H1 (cell line): ENCODE measurements around the gene PHF14. TPM values are rescaled to one million over a fixed set of nuclear protein-coding genes. Genes with fewer than 3 reads are reported as not detected.

ENCODE experiments used
- CTCF ChIA-PET: fragments of 300-600 bp; sonication (Branson Sonifier 250); formaldehyde crosslinking; loops from one replicate; lab custom pipeline; 2021; ENCODE audit not compliant: partially characterized antibody; lab: Charles Lee
- POLR2A ChIA-PET: fragments of 300-600 bp; sonication (Branson Sonifier 250); formaldehyde crosslinking; loops from one replicate; lab custom pipeline; 2021; ENCODE audit warnings: inconsistent platforms; ENCODE audit not compliant: partially characterized antibody; lab: Charles Lee
- DNase-seq, 2 experiments: peaks; one replicate each; pipeline versions ENCODE4 v3.0.0 to v3.0.0-alpha.2; 2010 to 2022; ENCODE audit warnings: low spot score in 2 of 2, low read depth in 1 of 2, mixed read lengths in 1 of 2
- FAIRE-seq: peaks from 2 replicates; lab custom pipeline; 2011; peaks lifted over from hg19 to GRCh38; lab: Jason Lieb, UNC
- H2AFZ ChIP-seq: 2 replicates; pipeline ENCODE4 v1.8.1; 2012; ENCODE audit warnings: low read length, inconsistent platforms
- H2AK5ac ChIP-seq: 2 replicates; pipeline ENCODE4 v1.6.1; 2013; ENCODE audit warnings: low read depth, low read length
- H2BK120ac ChIP-seq: replicated peaks from 2 replicates; pipeline ENCODE3; 2013; ENCODE audit warnings: low read depth, low read length, inconsistent platforms
- H2BK12ac ChIP-seq: 2 replicates; pipeline ENCODE4 v1.6.1; 2013; ENCODE audit warnings: low read depth, low read length
- H2BK15ac ChIP-seq: 2 replicates; pipeline ENCODE4 v1.6.1; 2013; ENCODE audit warnings: low read length
- H2BK20ac ChIP-seq: 2 replicates; pipeline ENCODE4 v1.6.1; 2013; ENCODE audit warnings: low read length
- H2BK5ac ChIP-seq: 2 replicates; pipeline ENCODE4 v1.6.1; 2013; ENCODE audit warnings: low read depth, low read length
- H3K14ac ChIP-seq: 2 replicates; pipeline ENCODE4 v1.6.1; 2013; ENCODE audit warnings: inconsistent platforms; ENCODE audit not compliant: insufficient read length
- H3K18ac ChIP-seq: 2 replicates; pipeline ENCODE4 v1.6.1; 2013; ENCODE audit warnings: low read length; ENCODE audit errors: extremely low read depth
- H3K23ac ChIP-seq: 2 replicates; pipeline ENCODE4 v1.6.1; 2013; ENCODE audit warnings: inconsistent platforms; ENCODE audit not compliant: insufficient read length
- H3K23me2 ChIP-seq: 2 replicates; pipeline ENCODE4 v1.6.1; 2013; ENCODE audit warnings: low read depth, low read length
- H3K27ac ChIP-seq: 2 replicates; pipeline ENCODE4 v1.6.1; 2011; ENCODE audit warnings: low read depth, low read length, inconsistent platforms
- H3K27me3 ChIP-seq, 4 experiments: replicated peaks in 1 of 4; 1 replicate in 1 of 4; 2 replicates in 3 of 4; pipeline versions ENCODE4 v1.6.1 to v1.8.1; 2011 to 2013; ENCODE audit warnings: low read length in 3 of 4, mild to moderate bottlenecking in 3 of 4, inconsistent platforms in 2 of 4, mixed read lengths in 2 of 4, moderate library complexity in 1 of 4; ENCODE audit not compliant: control insufficient read depth in 3 of 4, insufficient read depth in 3 of 4; ENCODE audit errors: extremely low read depth in 1 of 4
- H3K36me3 ChIP-seq, 4 experiments: 2 replicates each; pipeline versions ENCODE4 v1.6.1 to v1.8.1; 2011 to 2013; ENCODE audit warnings: mild to moderate bottlenecking in 4 of 4, low read length in 3 of 4, moderate library complexity in 2 of 4, control low read depth in 1 of 4, inconsistent platforms in 1 of 4; ENCODE audit not compliant: insufficient read depth in 4 of 4, control insufficient read depth in 2 of 4
- H3K4ac ChIP-seq: replicated peaks from 2 replicates; pipeline ENCODE3; 2013; ENCODE audit warnings: low read length, low read depth, mixed read lengths, inconsistent platforms; ENCODE audit not compliant: insufficient read length
- H3K4me1 ChIP-seq, 4 experiments: replicated peaks in 1 of 4; 1 replicate in 1 of 4; 2 replicates in 3 of 4; pipeline versions ENCODE4 v1.6.1 to v1.8.1; 2011 to 2013; ENCODE audit warnings: low read length in 3 of 4, inconsistent platforms in 2 of 4, mixed read lengths in 1 of 4; ENCODE audit not compliant: insufficient read depth in 4 of 4, control insufficient read depth in 3 of 4
- H3K4me2 ChIP-seq, 2 experiments: 2 replicates each; pipeline versions ENCODE4 v1.6.1 to v1.8.1; 2011 to 2013; ENCODE audit warnings: low read depth in 2 of 2, low read length in 2 of 2, control low read depth in 1 of 2, inconsistent platforms in 1 of 2, mild to moderate bottlenecking in 1 of 2; ENCODE audit not compliant: insufficient read depth in 1 of 2
- H3K4me3 ChIP-seq, 4 experiments: fragments of 200-600, 300-600 bp in 1 of 4; sonication (generic), shearing (Covaris generic), sonication (Bioruptor Twin) in 1 of 4; 2 replicates each; pipeline versions ENCODE4 v1.5.1 to v1.8.1; 2011 to 2016; ENCODE audit warnings: low read length in 4 of 4, low read depth in 3 of 4, control low read depth in 2 of 4, inconsistent platforms in 2 of 4, mild to moderate bottlenecking in 2 of 4, mixed read lengths in 1 of 4, moderate library complexity in 1 of 4; ENCODE audit not compliant: insufficient read depth in 2 of 4; ENCODE audit errors: extremely low read depth in 1 of 4
- H3K56ac ChIP-seq: replicated peaks from 2 replicates; pipeline ENCODE3; 2013; ENCODE audit warnings: low read depth, mild to moderate bottlenecking, mixed read lengths, low read length, inconsistent platforms; ENCODE audit not compliant: insufficient read length
- H3K79me1 ChIP-seq: 2 replicates; pipeline ENCODE4 v1.6.1; 2013; ENCODE audit warnings: low read depth, low read length, control low read depth
- H3K79me2 ChIP-seq, 2 experiments: 2 replicates each; pipeline versions ENCODE4 v1.6.1 to v1.8.1; 2012 to 2013; ENCODE audit warnings: low read length in 2 of 2, mild to moderate bottlenecking in 2 of 2, inconsistent platforms in 1 of 2; ENCODE audit not compliant: insufficient read depth in 2 of 2, control insufficient read depth in 1 of 2
- H3K9ac ChIP-seq, 4 experiments: replicated peaks in 1 of 4; 1 replicate in 1 of 4; 2 replicates in 3 of 4; pipeline versions ENCODE4 v1.6.1 to v1.8.1; 2011 to 2013; ENCODE audit warnings: low read depth in 3 of 4, low read length in 3 of 4, control low read depth in 2 of 4, mild to moderate bottlenecking in 2 of 4, moderate library complexity in 2 of 4, inconsistent platforms in 1 of 4; ENCODE audit errors: extremely low read depth in 1 of 4
- H3K9me3 ChIP-seq, 2 experiments: 2 replicates each; pipeline versions ENCODE4 v1.6.1 to v1.8.1; 2012 to 2013; ENCODE audit warnings: mild to moderate bottlenecking in 2 of 2, moderate library complexity in 2 of 2, control low read depth in 1 of 2, inconsistent platforms in 1 of 2, low read depth in 1 of 2, low read length in 1 of 2, mixed read lengths in 1 of 2; ENCODE audit not compliant: insufficient read depth in 2 of 2
- H4K20me1 ChIP-seq, 2 experiments: replicated peaks in 1 of 2; 2 replicates each; pipeline versions ENCODE3 to v1.8.1; 2011 to 2013; ENCODE audit warnings: inconsistent platforms in 2 of 2, low read length in 2 of 2, mild to moderate bottlenecking in 1 of 2; ENCODE audit not compliant: insufficient read depth in 2 of 2, control insufficient read depth in 1 of 2
- H4K5ac ChIP-seq: 2 replicates; pipeline ENCODE4 v1.6.1; 2013; ENCODE audit warnings: low read length, low read depth, mixed read lengths, inconsistent platforms; ENCODE audit not compliant: insufficient read length
- H4K8ac ChIP-seq: 2 replicates; pipeline ENCODE4 v1.8.0; 2013; ENCODE audit warnings: mild to moderate bottlenecking, moderate library complexity, low read length, inconsistent platforms; ENCODE audit not compliant: insufficient read depth; ENCODE audit errors: extremely low read depth
- H4K91ac ChIP-seq: replicated peaks from 2 replicates; pipeline ENCODE3; 2013; ENCODE audit warnings: low read length, mixed read lengths, inconsistent platforms; ENCODE audit not compliant: insufficient read length
- BACH1 ChIP-seq: IDR thresholded peaks from 2 replicates; pipeline ENCODE4 v1.6.1; 2012; ENCODE audit warnings: low read length, improper control_type of control experiment
- JUN ChIP-seq: IDR thresholded peaks from 2 replicates; pipeline ENCODE4 v1.6.1; 2011; ENCODE audit warnings: low read depth, mild to moderate bottlenecking, improper control_type of control experiment, low read length
- KDM4A ChIP-seq: IDR thresholded peaks from one replicate; pipeline ENCODE4 v1.7.1; 2012; ENCODE audit warnings: low read depth, mild to moderate bottlenecking, moderate library complexity, low read length, inconsistent platforms; ENCODE audit not compliant: severe bottlenecking
- NANOG ChIP-seq: IDR thresholded peaks from 2 replicates; pipeline ENCODE4 v1.6.1; 2011; ENCODE audit warnings: low read length, low read depth, mild to moderate bottlenecking, inconsistent platforms; ENCODE audit not compliant: insufficient read depth, poor library complexity, severe bottlenecking
- RNF2 ChIP-seq: fragments of 200-900, 300-1000 bp; sonication (generic); IDR thresholded peaks from 2 replicates; pipeline ENCODE4 v1.7.1; 2016; ENCODE audit warnings: borderline replicate concordance, low read depth, mild to moderate bottlenecking, antibody characterized with exemption, low read length; ENCODE audit not compliant: poor library complexity, severe bottlenecking; ENCODE audit errors: missing control alignments
- SAP30 ChIP-seq: fragments of 300-600 bp; sonication (generic); IDR thresholded peaks from 2 replicates; pipeline ENCODE4 v1.7.1; 2012; ENCODE audit warnings: low read length, moderate library complexity, mild to moderate bottlenecking, inconsistent platforms; ENCODE audit not compliant: insufficient read depth, insufficient replicate concordance
- SP1 ChIP-seq: IDR thresholded peaks from 2 replicates; pipeline ENCODE4 v1.6.1; 2011; ENCODE audit warnings: low read depth, low read length
- TAF7 ChIP-seq: optimal IDR thresholded peaks from 2 replicates; pipeline ENCODE3; 2011; ENCODE audit warnings: low read depth, mild to moderate bottlenecking, inconsistent platforms, low read length, moderate library complexity, borderline replicate concordance
- USF2 ChIP-seq: IDR thresholded peaks from 2 replicates; pipeline ENCODE4 v1.6.1; 2011; ENCODE audit warnings: low read length, improper control_type of control experiment
- YY1 ChIP-seq: IDR thresholded peaks from 2 replicates; pipeline ENCODE4 v1.6.1; 2011; ENCODE audit warnings: low read depth, mild to moderate bottlenecking, low read length
- WGBS, 2 experiments: shearing (Covaris generic) in 1 of 2; methylation state at CpG; one replicate each; pipeline versions ENCODE4 v1.1.6 to v1.1.7; 2013 to 2015; ENCODE audit warnings: low lambda C conversion rate in 2 of 2, mixed read lengths in 2 of 2, inconsistent platforms in 1 of 2, low coverage in 1 of 2, missing lambda C conversion rate in 1 of 2; ENCODE audit not compliant: insufficient replicate concordance in 2 of 2, insufficient coverage in 1 of 2, insufficient read length in 1 of 2; ENCODE audit errors: extremely low coverage in 1 of 2, missing lambda C conversion rate in 1 of 2; 5-methylcytosine and 5-hydroxymethylcytosine counted together
- polyA plus RNA-seq, 7 experiments: library from polyadenylated mRNA; depleted of rRNA in 3 of 7; stranded (reverse) in 5 of 7; unstranded in 2 of 7; fragments of >200 nt in 5 of 7; fragments of 200-250 nt in 2 of 7; gene quantifications; 1 replicate in 5 of 7; 2 replicates in 1 of 7; 4 replicates in 1 of 7; pipeline versions ENCODE4 v1.2.1 to v1.2.3, GENCODE V29; 2011 to 2013; ENCODE audit warnings: missing spikeins in 2 of 7, mixed read lengths in 2 of 7
- total RNA-seq: library from RNA; stranded (reverse); fragmentation: NEBNext Ultra II Directional; extraction: Animal tissue kit (Norgen Biotek cat#: 25700); gene quantifications from 2 replicates; pipeline ENCODE4 v1.2.1, GENCODE V29; 2021

Gene PHF14
- total and polyA plus RNA-seq, 2 of the 8 experiments (the other 6 are each of a cell fraction or from before 2014, with no cell fraction given): 17.9 to 70.6 TPM

- Histone ChIP-seq H3K4me2 (peak overlapping the region in 1 of 2 experiments; percentile 18; a peak in 1 of 4 replicates), H3K56ac (no peak overlapping the region), H3K4me1 (peaks cover 0 to 6% (median 2%) of the 10 kb centered on the region in 4 experiments; a peak in 4 of 7 replicates), H2BK12ac (no peak overlapping the region), H3K4ac (no peak overlapping the region), H2BK5ac (no peak overlapping the region), H4K20me1 (peaks cover 0 to 2% of the 10 kb centered on the region in 2 experiments), H3K9me3 (peaks cover 18 to 25% of the 10 kb centered on the region in 2 experiments), H2BK15ac (no peak overlapping the region), H3K27me3 (peaks cover 29 to 67% (median 52%) of the 10 kb centered on the region in 4 experiments), H3K23me2 (no peaks in the 10 kb centered on the region), H2BK120ac (no peak overlapping the region), H3K4me3 (no peak overlapping the region), H4K91ac (no peak overlapping the region), H3K36me3 (peaks cover 0 to 2% (median 0%) of the 10 kb centered on the region in 4 experiments; a peak in 1 of 8 replicates), H4K5ac (no peak overlapping the region), H2AFZ (no peak overlapping the region), H2AK5ac (no peak overlapping the region), H3K18ac (no peak overlapping the region), H2BK20ac (no peak overlapping the region), H3K23ac (no peak overlapping the region), H3K9ac (no peak overlapping the region), H4K8ac (no peak overlapping the region), H3K27ac (no peak overlapping the region), H3K79me1 (no peaks in the 10 kb centered on the region), H3K79me2 (no peaks in the 10 kb centered on the region), H3K14ac (no peak overlapping the region)
- 41% methylated on average over 4 of the region's 4 CpGs; no CpG with 5 or more reads in 1 of the 2 experiments for WGBS, 2 experiments
- FAIRE-seq (peak; percentile 98), DNase-seq (peak in 1 of 2 experiments; percentile 39)
- CTCF ChIA-PET: interaction anchor here (0.6 to 0.9 kb wide), 4 partner anchors 9 to 761 kb away, joined by 3 to 5 read pairs (median 4); no protein-coding TSS in a partner anchor
- POLR2A ChIA-PET: interaction anchor here (0.8 kb wide), 1 partner anchor 212 kb away, joined by 4 read pairs; the partner anchor contains the start of gene PHF14
- TF ChIP-seq RNF2 (no peak), TAF7 (no peak), BACH1 (no peak), SP1 (peak; percentile 65; the same call in 1 of the 2 replicates), YY1 (no peak), JUN (no peak), SAP30 (no peak), KDM4A (no peak), NANOG (peak; percentile 78), USF2 (no peak)
These were observed 211.6 kb downstream of the PHF14 start for GRCh38 chr7:11185179-11185815.
